Neuronal stem cell (in vitro differentiated cells): ENCODE results near the gene HMCN1.

Experiments
- DNase-seq: peaks from one replicate; pipeline ENCODE4 v3.0.0-alpha.2; 2013; ENCODE audit warnings: low spot score
- H2AFZ ChIP-seq: one replicate; pipeline ENCODE4 v1.6.1; 2013; ENCODE audit warnings: mild to moderate bottlenecking, low read length, inconsistent platforms
- H2AK5ac ChIP-seq: 2 replicates; pipeline ENCODE4 v1.6.1; 2013; ENCODE audit warnings: low read depth, mild to moderate bottlenecking, inconsistent platforms, low read length, moderate library complexity, mixed read lengths
- H2BK120ac ChIP-seq: 2 replicates; pipeline ENCODE4 v1.6.1; 2013; ENCODE audit warnings: low read depth, mild to moderate bottlenecking, inconsistent platforms, low read length, moderate library complexity, mixed read lengths
- H2BK12ac ChIP-seq: one replicate; pipeline ENCODE4 v1.6.1; 2013; ENCODE audit warnings: low read length, inconsistent platforms
- H2BK15ac ChIP-seq: 2 replicates; pipeline ENCODE4 v1.6.1; 2013; ENCODE audit warnings: mild to moderate bottlenecking, low read length, inconsistent platforms, mixed read lengths
- H2BK5ac ChIP-seq: one replicate; pipeline ENCODE4 v1.6.1; 2013; ENCODE audit warnings: inconsistent platforms, mild to moderate bottlenecking, low read length, moderate library complexity
- H3K14ac ChIP-seq: one replicate; pipeline ENCODE4 v1.6.1; 2013; ENCODE audit warnings: low read length, inconsistent platforms
- H3K18ac ChIP-seq: 2 replicates; pipeline ENCODE4 v1.6.1; 2013; ENCODE audit warnings: low read length, inconsistent platforms
- H3K23ac ChIP-seq: 2 replicates; pipeline ENCODE4 v1.6.1; 2013; ENCODE audit warnings: low read depth, mild to moderate bottlenecking, mixed read lengths, low read length, inconsistent platforms; ENCODE audit not compliant: poor library complexity
- H3K27ac ChIP-seq: replicated peaks from 3 replicates; pipeline ENCODE4 v1.5.1; 2013; ENCODE audit warnings: low read length, inconsistent platforms
- H3K27me3 ChIP-seq, 3 experiments: 2 replicates each; pipeline ENCODE4 v1.6.1; 2013; ENCODE audit warnings: low read length in 3 of 3, mild to moderate bottlenecking in 2 of 3, inconsistent platforms in 1 of 3, low read depth in 1 of 3, mixed read lengths in 1 of 3, moderate library complexity in 1 of 3; ENCODE audit not compliant: control insufficient read depth in 3 of 3, insufficient read depth in 3 of 3
- H3K36me3 ChIP-seq, 2 donors: replicated peaks in 1 of 2; 2 replicates each; pipeline ENCODE4 v1.6.1; 2013; ENCODE audit warnings: low read length in 2 of 2; ENCODE audit not compliant: control insufficient read depth in 2 of 2, insufficient read depth in 2 of 2
- H3K4ac ChIP-seq: 2 replicates; pipeline ENCODE4 v1.6.1; 2013; ENCODE audit warnings: inconsistent platforms, mild to moderate bottlenecking, low read length, moderate library complexity
- H3K4me1 ChIP-seq, 2 donors: 1 replicate in 1 of 2; 2 replicates in 1 of 2; pipeline ENCODE4 v1.6.1; 2013; ENCODE audit warnings: low read length in 2 of 2, low read depth in 1 of 2; ENCODE audit not compliant: control insufficient read depth in 2 of 2, insufficient read depth in 1 of 2
- H3K4me2 ChIP-seq: one replicate; pipeline ENCODE4 v1.6.1; 2013; ENCODE audit warnings: mild to moderate bottlenecking, low read length, inconsistent platforms; ENCODE audit not compliant: insufficient read depth, poor library complexity, severe bottlenecking
- H3K4me3 ChIP-seq, 2 donors: 2 replicates each; pipeline ENCODE4 v1.5.1; 2013; ENCODE audit warnings: low read length in 2 of 2, mild to moderate bottlenecking in 2 of 2, inconsistent platforms in 1 of 2, moderate library complexity in 1 of 2
- H3K79me1 ChIP-seq: one replicate; pipeline ENCODE4 v1.6.1; 2013; ENCODE audit warnings: low read depth, mild to moderate bottlenecking, inconsistent platforms, low read length, moderate library complexity
- H3K9ac ChIP-seq: one replicate; pipeline ENCODE4 v1.6.1; 2013; ENCODE audit warnings: mild to moderate bottlenecking, low read depth, low read length, inconsistent platforms; ENCODE audit not compliant: poor library complexity
- H3K9me3 ChIP-seq, 2 donors: replicated peaks in 1 of 2; 2 replicates each; pipeline versions ENCODE3 to v1.6.1; 2013; ENCODE audit warnings: low read length in 2 of 2, mild to moderate bottlenecking in 2 of 2, inconsistent platforms in 1 of 2, low read depth in 1 of 2, mixed read lengths in 1 of 2, moderate library complexity in 1 of 2; ENCODE audit not compliant: control insufficient read depth in 2 of 2, insufficient read depth in 1 of 2
- H4K8ac ChIP-seq: one replicate; pipeline ENCODE4 v1.6.1; 2013; ENCODE audit warnings: low read depth, mild to moderate bottlenecking, inconsistent platforms, low read length, moderate library complexity
- H4K91ac ChIP-seq: one replicate; pipeline ENCODE4 v1.6.1; 2013; ENCODE audit warnings: low read length, low read depth, mild to moderate bottlenecking, inconsistent platforms; ENCODE audit not compliant: poor library complexity
- WGBS, 2 donors: extraction: QIAGEN DNeasy Blood & Tissue Kit; methylation state at CpG; one replicate each; pipeline ENCODE4 v1.1.7; 2013; ENCODE audit warnings: missing lambda C conversion rate in 2 of 2, mixed read lengths in 1 of 2; ENCODE audit not compliant: insufficient read length in 2 of 2, insufficient replicate concordance in 1 of 2; ENCODE audit errors: extremely low coverage in 2 of 2; 5-methylcytosine and 5-hydroxymethylcytosine counted together

HMCN1 gene

DNA sequence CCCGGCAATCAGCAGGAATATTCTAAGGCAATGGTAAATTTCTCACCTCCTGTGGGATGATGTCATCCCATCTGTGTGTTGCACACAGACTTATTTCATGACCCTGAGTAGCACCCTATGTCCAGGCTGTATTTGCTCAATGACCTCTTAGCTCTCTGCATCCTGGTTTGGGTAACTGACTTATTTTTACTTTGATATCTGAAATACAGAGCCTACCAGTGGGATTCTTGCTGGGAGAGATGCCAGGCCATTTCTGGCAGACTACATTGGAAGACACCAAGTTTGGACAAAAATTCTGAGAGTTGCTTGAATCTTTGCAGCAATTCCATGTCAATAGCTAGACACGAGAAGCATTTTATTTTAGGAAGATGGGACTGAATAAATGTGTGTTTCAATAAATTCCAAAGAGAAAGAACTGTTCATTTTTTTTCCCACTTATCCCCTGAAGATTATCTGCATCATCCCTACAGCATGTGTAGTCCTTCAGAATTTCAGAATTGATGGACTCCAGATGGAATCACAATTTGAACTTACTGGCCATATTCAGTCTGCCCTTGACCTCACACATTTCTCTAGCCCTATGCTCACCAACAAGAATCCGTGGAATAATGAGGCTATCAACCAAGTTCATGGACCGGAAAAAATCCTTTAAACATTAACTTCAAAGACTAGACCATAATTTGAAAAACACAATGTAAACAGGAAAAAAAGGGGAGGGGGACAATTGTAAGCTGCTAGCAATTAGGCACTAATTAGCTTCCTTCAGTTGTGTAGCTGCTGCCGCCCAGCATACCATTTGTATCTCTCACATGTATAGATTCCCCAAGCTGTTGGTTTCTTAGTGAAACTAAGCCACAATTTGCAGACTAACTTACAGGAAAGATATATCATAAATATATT, 226.5 kb downstream of the HMCN1 start:
- H3K79me1 ChIP-seq: no peaks in the 10 kb centered on the region
- WGBS, 2 donors: no CpG with 5 or more reads among the region's 5 CpGs
- no peak overlapping the region for H3K4me3 ChIP-seq

DNA sequence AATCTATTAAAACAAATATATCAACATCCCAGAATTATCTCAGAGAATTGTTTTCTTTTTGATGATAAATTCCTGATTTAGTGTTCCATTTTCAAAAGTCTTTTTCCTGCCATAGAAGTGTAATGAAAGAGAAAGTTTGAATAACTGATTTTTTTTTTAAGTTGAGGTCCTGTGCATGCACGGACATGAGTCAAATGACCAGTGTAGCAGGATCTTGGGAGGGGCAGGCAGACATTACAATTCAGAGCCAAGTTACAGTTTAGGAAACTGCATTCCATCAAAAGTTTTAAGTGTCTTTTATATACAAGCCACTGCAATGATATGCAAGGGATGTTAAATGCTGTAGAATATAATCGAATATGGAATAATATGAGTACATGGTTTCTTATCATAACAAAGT, 227.5 kb downstream of the HMCN1 start:
- no peak overlapping the region for H2AK5ac ChIP-seq
- H3K4me3 ChIP-seq: no peak overlapping the region
- H2BK15ac ChIP-seq: no peak overlapping the region
- no CpG with 5 or more reads among the region's 2 CpGs for WGBS, 2 donors
- no peak overlapping the region for H4K91ac ChIP-seq
- no peaks in the 10 kb centered on the region for H3K36me3 ChIP-seq
- no peak overlapping the region for H2BK12ac ChIP-seq
- H2BK5ac ChIP-seq: no peak overlapping the region
- no peak overlapping the region for H3K4ac ChIP-seq
- no peak overlapping the region for H3K23ac ChIP-seq
- no peak overlapping the region for H4K8ac ChIP-seq
- no peaks in the 10 kb centered on the region for H3K27me3 ChIP-seq
- H3K79me1 ChIP-seq: no peaks in the 10 kb centered on the region
- H3K9me3 ChIP-seq: no peaks in the 10 kb centered on the region
- H3K14ac ChIP-seq: no peak overlapping the region
- DNase-seq: no peak
- H2AFZ ChIP-seq: no peak overlapping the region
- H3K4me1 ChIP-seq: peaks cover 0 to 3% of the 10 kb centered on the region in 2 donors
- H2BK120ac ChIP-seq: no peak overlapping the region
- H3K18ac ChIP-seq: no peak overlapping the region
- no peak overlapping the region for H3K27ac ChIP-seq
- H3K4me2 ChIP-seq: no peak overlapping the region
- H3K9ac ChIP-seq: no peak overlapping the region

More for the DNA sequence above, 226.5 kb downstream of the HMCN1 start:
- Histone ChIP-seq H3K4me1 (peaks cover 0 to 3% of the 10 kb centered on the region in 2 donors), H3K4ac (no peak overlapping the region), H3K9ac (no peak overlapping the region), H3K27me3 (no peaks in the 10 kb centered on the region), H3K27ac (no peak overlapping the region), H3K23ac (no peak overlapping the region), H4K8ac (no peak overlapping the region), H2AFZ (no peak overlapping the region), H3K18ac (no peak overlapping the region), H2BK12ac (no peak overlapping the region), H2BK15ac (no peak overlapping the region), H2BK120ac (no peak overlapping the region), H3K14ac (no peak overlapping the region), H4K91ac (no peak overlapping the region), H2AK5ac (no peak overlapping the region), H3K36me3 (no peaks in the 10 kb centered on the region), H3K9me3 (no peaks in the 10 kb centered on the region), H3K4me2 (no peak overlapping the region), H2BK5ac (no peak overlapping the region)
- peak; percentile 20 for DNase-seq

DNA sequence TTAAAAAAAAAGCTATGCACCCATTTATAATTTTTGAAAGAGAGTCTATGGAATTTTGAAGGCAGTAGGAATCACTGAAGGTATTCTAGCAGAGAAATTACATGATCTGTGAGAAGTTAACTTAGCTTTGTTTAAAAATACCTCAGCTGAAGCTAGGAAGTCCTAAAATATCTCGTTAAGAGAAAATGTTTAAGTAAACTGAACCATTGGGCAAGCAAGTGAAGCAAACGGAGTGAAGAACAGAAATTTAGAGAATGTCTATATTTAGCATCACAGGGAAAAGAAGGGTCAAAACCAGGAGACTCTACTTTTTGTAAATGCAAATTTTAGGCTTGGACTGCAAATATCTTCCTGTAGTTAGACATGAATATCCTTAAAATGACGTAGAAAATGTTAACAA, 230.8 kb downstream of the HMCN1 start:
- Histone ChIP-seq H3K4ac (no peak overlapping the region), H4K8ac (no peak overlapping the region), H3K14ac (no peak overlapping the region), H2BK120ac (no peak overlapping the region), H2BK5ac (no peak overlapping the region), H3K4me2 (no peak overlapping the region), H3K27me3 (no peaks in the 10 kb centered on the region), H3K9me3 (no peaks in the 10 kb centered on the region), H3K23ac (no peak overlapping the region), H3K79me1 (no peaks in the 10 kb centered on the region), H2AFZ (no peak overlapping the region), H2BK12ac (no peak overlapping the region), H3K9ac (no peak overlapping the region), H4K91ac (no peak overlapping the region), H3K4me1 (peaks cover 0 to 3% of the 10 kb centered on the region in 2 donors), H3K36me3 (no peaks in the 10 kb centered on the region), H3K18ac (no peak overlapping the region), H2AK5ac (no peak overlapping the region), H3K27ac (peak overlapping the region; percentile 59), H2BK15ac (no peak overlapping the region), H3K4me3 (no peak overlapping the region)
- DNase-seq: no peak
- WGBS, 2 donors: no CpG with 5 or more reads among the region's 3 CpGs

DNA sequence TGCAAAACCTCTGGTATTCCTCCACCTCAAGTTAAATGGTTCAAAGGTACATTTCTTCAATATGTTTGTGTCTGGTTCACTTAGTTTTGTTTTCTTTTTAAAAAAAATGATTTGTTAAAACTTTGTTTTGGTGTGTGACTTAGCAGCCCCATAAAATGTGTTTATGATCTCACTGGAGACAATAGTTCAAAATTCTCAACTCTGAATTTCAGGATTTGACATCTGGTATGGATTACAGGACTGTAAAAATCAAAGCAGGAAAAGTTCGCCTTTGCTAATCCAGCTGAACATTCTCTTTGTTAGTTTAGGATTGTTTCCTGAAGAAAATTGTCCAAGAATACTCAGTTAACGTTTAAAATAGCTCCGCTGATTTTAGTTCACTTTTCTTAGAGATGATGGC, 231.7 kb downstream of the HMCN1 start:
- Histone ChIP-seq H3K4me3 (no peak overlapping the region), H2AK5ac (no peak overlapping the region), H3K18ac (no peak overlapping the region), H3K9me3 (no peaks in the 10 kb centered on the region), H2AFZ (no peak overlapping the region), H3K4me2 (no peak overlapping the region), H4K91ac (no peak overlapping the region), H2BK5ac (no peak overlapping the region), H2BK12ac (no peak overlapping the region), H3K14ac (no peak overlapping the region), H3K4me1 (peaks cover 0 to 3% of the 10 kb centered on the region in 2 donors), H3K23ac (no peak overlapping the region), H3K27me3 (no peaks in the 10 kb centered on the region), H4K8ac (no peak overlapping the region), H3K27ac (no peak overlapping the region), H3K79me1 (no peaks in the 10 kb centered on the region), H3K9ac (no peak overlapping the region), H2BK120ac (no peak overlapping the region), H2BK15ac (no peak overlapping the region), H3K36me3 (no peaks in the 10 kb centered on the region), H3K4ac (no peak overlapping the region)
- no peak for DNase-seq
- WGBS, 2 donors: no CpG with 5 or more reads among the region's 3 CpGs
